ENCODE measurements around the gene KEAP1.
A peak's percentile ranks its signal among the peaks of the same experiment; 100 is the strongest.

Gene KEAP1

GRCh38 chr19:10523135-10523636 is 20.0 kb upstream of the KEAP1 start:
- no peak for DNase-seq
- peak; percentile 7 for ATAC-seq

GRCh38 chr19:10521461-10522171 is 18.5 kb upstream of the KEAP1 start:
- no peak for DNase-seq

DNA sequence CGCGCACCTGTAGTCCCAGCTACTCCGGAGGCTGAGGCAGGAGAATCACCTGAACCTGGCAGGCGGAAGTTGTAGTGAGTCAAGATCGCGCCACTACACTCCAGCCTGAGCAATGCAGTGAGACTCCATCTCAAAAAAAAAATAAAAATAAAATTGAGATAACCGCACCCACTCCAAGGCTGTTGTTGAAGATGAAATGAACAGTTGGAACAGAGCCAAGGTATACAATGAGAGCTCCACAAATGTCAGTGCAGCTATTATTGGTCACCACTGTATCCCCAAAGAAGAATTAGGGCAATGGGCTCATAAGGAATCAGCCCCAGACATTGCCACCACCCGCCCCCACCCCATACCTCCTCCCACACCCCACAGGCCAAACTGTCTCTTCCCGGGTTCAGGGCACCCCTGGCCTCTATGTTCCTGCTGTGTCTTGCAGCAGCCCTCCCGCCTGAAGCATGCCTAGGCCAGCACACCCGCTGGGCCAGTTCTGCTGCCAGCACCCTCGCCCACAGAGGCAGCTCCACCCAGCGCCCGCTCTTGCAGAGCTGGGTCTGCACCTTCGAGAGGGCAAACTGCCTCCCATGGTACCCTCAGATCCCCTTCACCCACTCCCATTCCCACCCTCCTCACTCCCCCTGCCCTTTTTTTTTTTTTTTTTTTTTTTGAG is 17.6 kb upstream of the KEAP1 start:
- ATAC-seq (no peak), DNase-seq (no peak)

More at GRCh38 chr19:10521461-10522171, 18.5 kb upstream of the KEAP1 start:
- ATAC-seq = no peak

DNA sequence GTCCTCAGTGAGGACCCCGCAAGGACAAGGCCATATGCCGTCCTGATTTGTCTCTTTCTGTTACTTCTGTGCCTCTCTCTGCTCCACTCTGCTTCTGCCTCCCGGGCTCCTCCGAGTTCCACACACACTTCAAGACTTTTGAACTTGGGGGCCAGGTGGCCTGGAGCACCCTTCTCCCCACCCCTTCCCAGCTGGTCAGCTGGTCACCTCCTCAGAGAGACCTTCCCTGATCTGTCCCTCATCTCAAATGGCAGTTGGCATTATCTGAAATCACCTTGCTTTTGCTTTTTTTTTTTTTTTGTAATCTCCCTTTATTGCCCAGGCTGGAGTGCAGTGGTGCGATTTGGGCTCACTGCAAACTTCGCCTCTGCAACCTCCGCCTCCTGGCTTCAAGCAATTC is 16.3 kb upstream of the KEAP1 start:
- DNase-seq (no peak), ATAC-seq (no peak)

- ATAC-seq (no peak), DNase-seq (no peak)
Observed at GRCh38 chr19:10518444-10519361, 15.5 kb upstream of the KEAP1 start.

GRCh38 chr19:10517760-10518443 is 14.7 kb upstream of the KEAP1 start:
- no peak for DNase-seq
- peak; percentile 8 for ATAC-seq

GRCh38 chr19:10517361-10517759 is 14.2 kb upstream of the KEAP1 start, which contains the start of gene S1PR5:
Gene S1PR5 (minus strand): TSS chr19:10517447. CDS start chr19:10515011, 2,436 bp downstream.
- no peak for DNase-seq
- ATAC-seq = no peak

GRCh38 chr19:10516671-10517286 is 13.6 kb upstream of the KEAP1 start:
- DNase-seq = no peak
- ATAC-seq = no peak

GRCh38 chr19:10516064-10516385 is 12.9 kb upstream of the KEAP1 start:
- ATAC-seq (no peak), DNase-seq (no peak)

DNA sequence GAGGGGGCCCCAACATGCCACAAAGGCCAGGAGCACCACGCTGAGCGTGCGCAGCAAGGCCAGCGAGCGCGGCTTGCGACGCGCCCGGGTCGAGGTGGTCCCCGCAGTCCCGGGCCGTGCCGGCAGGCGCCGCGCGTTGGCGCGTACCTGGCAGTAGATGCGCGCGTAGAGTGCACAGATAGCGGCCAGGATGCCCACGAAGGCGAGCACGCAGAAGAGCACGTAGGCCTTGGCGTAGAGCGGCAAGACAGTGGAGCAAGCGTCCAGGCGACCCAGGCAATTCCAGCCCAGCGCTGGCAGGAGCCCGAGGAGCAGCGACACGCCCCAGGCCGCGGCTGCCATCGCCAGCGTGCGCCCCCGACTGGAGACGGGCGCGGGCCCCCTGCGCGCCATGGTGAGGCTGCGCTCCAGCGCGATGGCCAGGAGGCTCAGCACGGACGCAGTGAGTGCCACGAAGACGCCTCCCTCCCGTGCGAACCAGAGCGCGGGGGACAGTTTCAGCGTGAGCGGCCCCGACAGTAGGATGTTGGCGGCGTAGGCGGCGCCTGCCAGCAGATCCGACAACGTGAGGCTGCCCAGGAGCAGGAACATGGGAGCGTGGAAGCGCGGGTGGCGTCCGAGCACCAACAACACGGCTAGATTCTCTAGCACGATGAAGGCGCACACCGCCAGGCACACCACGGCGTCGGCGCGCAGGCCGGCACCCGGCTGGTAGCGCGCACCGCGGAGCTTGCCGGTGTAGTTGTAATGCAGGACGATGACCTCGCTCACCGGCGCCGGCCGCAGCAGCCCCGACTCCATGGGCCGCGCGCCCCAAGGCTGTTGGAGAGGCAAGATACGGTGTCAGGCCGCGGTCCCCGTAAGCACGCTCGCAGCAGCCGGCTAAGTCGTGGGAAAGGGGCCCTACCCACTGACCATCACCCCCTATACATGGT is 11.3 kb upstream of the KEAP1 start:
- ATAC-seq = peak; percentile 62
- peak; percentile 55 for DNase-seq

DNA sequence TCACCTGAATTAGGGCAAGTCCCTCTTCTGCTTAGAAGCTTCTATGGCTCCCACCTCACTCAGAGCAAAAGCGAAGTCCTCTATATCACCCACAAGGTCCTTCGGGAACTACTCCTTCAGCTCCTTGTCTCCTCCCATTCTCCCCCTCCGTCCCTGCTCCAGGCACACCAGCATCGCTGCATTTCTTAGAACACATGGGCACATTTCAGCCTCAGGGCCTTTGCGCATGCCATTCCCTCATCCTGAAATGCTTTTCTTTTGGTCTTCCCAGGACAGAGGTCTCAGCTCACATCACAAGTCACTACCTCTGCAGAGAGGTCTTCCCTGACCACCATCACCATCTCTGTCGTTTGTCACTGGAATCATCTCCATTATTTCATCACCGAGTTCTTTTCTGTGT is 10.1 kb upstream of the KEAP1 start:
- ATAC-seq = no peak
- DNase-seq = no peak

- DNase-seq (peak; percentile 74), ATAC-seq (no peak)
Observed at GRCh38 chr19:10510301-10510802, 7.2 kb upstream of the KEAP1 start.

- DNase-seq = no peak
- ATAC-seq = peak; percentile 80
Observed at GRCh38 chr19:10508707-10509106, 5.6 kb upstream of the KEAP1 start.

- DNase-seq (no peak), ATAC-seq (no peak)
Observed at GRCh38 chr19:10508036-10508435, 4.9 kb upstream of the KEAP1 start.

GRCh38 chr19:10505583-10506229 is 2.5 kb upstream of the KEAP1 start:
- DNase-seq (peak; percentile 90), ATAC-seq (peak; percentile 33)

- peak; percentile 93 for DNase-seq
- ATAC-seq = peak; percentile 97
Observed at GRCh38 chr19:10502524-10503001, 593 bp downstream of the KEAP1 start.

DNA sequence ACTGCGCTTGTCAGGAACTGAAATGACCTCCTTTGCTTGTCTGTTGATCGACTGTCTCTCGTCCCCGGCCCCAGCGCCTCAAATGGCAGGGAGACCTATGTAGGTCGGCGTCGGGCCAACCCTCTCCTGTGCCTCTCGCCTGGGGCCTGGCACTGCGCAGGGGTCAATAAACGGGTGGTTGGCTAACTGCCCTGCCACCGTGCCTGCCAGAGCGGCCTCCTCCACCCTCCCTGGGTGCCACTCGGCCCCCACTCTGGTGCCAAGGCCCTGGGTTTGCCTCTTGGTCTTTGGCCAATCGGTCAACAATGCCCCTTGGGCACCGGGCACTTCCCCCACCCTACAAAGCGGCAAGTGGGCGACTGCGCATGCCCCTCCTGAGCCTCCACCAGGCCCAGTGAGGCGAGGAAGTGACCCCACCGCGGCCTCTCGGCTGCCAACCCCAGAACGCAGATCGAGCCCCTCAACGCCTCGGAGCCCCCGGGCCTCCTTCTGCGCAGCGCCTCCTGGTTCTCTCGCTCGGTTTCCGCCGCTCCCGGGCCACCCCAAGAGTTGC is 1.1 kb downstream of the KEAP1 start:
- peak; percentile 70 for DNase-seq
- ATAC-seq = peak; percentile 29

- ATAC-seq (no peak), DNase-seq (no peak)
Observed at GRCh38 chr19:10500247-10500592, 2.9 kb downstream of the KEAP1 start.

DNA sequence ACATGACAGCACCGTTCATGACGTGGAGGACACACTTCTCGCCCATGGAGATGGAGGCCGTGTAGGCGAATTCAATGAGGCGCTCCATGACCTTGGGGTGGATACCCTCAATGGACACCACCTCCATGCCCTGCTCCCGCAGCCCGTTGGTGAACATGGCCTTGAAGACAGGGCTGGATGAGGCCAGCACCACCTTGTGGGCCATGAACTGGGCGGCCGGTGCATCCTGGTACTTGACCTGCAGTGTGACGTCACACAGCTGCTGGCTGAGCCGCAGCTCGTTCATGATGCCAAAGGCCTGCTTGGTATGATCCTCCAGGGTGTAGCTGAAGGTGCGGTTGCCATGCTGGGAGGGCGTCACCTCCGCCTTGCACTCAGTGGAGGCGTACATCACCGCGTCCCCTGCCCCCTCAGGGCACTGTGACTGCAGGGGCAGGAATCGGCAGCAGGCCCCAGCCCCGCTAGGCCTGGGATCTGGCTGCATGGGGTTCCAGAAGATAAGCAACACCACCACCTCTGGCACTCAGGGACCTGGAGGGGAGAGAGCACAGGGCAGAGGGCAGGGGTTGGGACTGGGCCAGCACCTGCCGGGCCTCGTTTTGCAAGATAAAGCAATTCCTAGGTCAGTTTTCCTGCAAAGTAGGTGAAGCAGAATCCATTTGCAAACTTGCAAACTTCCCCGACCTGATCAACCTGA is 3.5 kb downstream of the KEAP1 start:
- DNase-seq (no peak), ATAC-seq (no peak)

Measured in stimulated activated naive CD8-positive, alpha-beta T cell treated with anti-CD3 and anti-CD28 coated beads, Interleukin-15, Interleukin-2, amounts not matched to agents 100 U/mL and 50 U/mL, for 24 hours (primary cell).